ENCODE results near the gene L3MBTL2. TPM values are rescaled to one million over a fixed set of nuclear protein-coding genes. Genes with fewer than 3 reads are reported as not detected.
"Not testable (repeated sequence)": the region's sequence is repeated elsewhere in the genome, so short reads cannot be mapped to it uniquely, and the experiment has no call there.

The L3MBTL2 gene
- total and polyA plus RNA-seq, 11 donors: 7.3 to 25.7 (median 14.6) TPM

GRCh38 chr22:41252365-41252764, 47.3 kb downstream of the L3MBTL2 start:
- H3K4me3 ChIP-seq: no peak overlapping the region
- H3K36me3 ChIP-seq: peaks cover 0 to 100% (median 83%) of the 10 kb centered on the region in 9 donors
- TF ChIP-seq POLR2A (IDR thresholded peaks at IDR 0.05): no peak
- TF ChIP-seq CTCF (IDR thresholded peaks at IDR 0.05): no peak
- peaks cover 0 to 16% (median 0%) of the 10 kb centered on the region in 12 donors for H3K4me1 ChIP-seq
- H3K27me3 ChIP-seq: no peaks in the 10 kb centered on the region
- no peak for DNase-seq
- intact Hi-C loops (cut with DNase I): no loop called here
- WGBS, 4 donors: 87 to 94% (median 93%) methylated on average over 8 of the region's 8 CpGs
- no peak overlapping the region for H3K27ac ChIP-seq
- ATAC-seq: no peak
- no peaks in the 10 kb centered on the region for H3K9me3 ChIP-seq

- WGBS, 4 donors: 89 to 92% (median 91%) methylated on average over 7 of the region's 7 CpGs
Observed at GRCh38 chr22:41254230-41254629, 49.1 kb downstream of the L3MBTL2 start.

GRCh38 chr22:41256254-41257253, 51.4 kb downstream of the L3MBTL2 start:
- Histone ChIP-seq H3K9me3 (no peaks in the 10 kb centered on the region), H3K36me3 (peaks cover 0 to 100% (median 77%) of the 10 kb centered on the region in 9 donors), H3K4me1 (peaks cover 0 to 14% (median 4%) of the 10 kb centered on the region in 12 donors), H3K27ac (peak overlapping the region in 1 of 12 donors; percentile 10), H3K27me3 (no peaks in the 10 kb centered on the region), H3K4me3 (no peak overlapping the region)
- ATAC-seq (no peak), DNase-seq (no peak)
- intact Hi-C loops (cut with DNase I): no loop called here
- TF ChIP-seq CTCF (IDR thresholded peaks at IDR 0.05): no peak
- no peak for TF ChIP-seq POLR2A (IDR thresholded peaks at IDR 0.05)
- 75 to 78% (median 77%) methylated on average over 15 to 20 of the region's 20 CpGs for WGBS, 4 donors

More at GRCh38 chr22:41254230-41254629, 49.1 kb downstream of the L3MBTL2 start:
- Histone ChIP-seq H3K27me3 (no peaks in the 10 kb centered on the region), H3K36me3 (peaks cover 0 to 100% (median 81%) of the 10 kb centered on the region in 9 donors), H3K9me3 (no peaks in the 10 kb centered on the region), H3K27ac (no peak overlapping the region), H3K4me3 (no peak overlapping the region), H3K4me1 (peaks cover 0 to 11% (median 0%) of the 10 kb centered on the region in 12 donors)
- DNase-seq (no peak), ATAC-seq (no peak)
- intact Hi-C loops (cut with DNase I): no loop called here
- no peak for TF ChIP-seq POLR2A (IDR thresholded peaks at IDR 0.05)
- no peak for TF ChIP-seq CTCF (IDR thresholded peaks at IDR 0.05)

- Histone ChIP-seq H3K4me3 (no peak overlapping the region), H3K4me1 (peaks cover 0 to 21% (median 7%) of the 10 kb centered on the region in 12 donors), H3K9me3 (no peaks in the 10 kb centered on the region), H3K36me3 (peaks cover 0 to 100% (median 75%) of the 10 kb centered on the region in 9 donors), H3K27ac (peak overlapping the region in 1 of 12 donors; percentile 10), H3K27me3 (no peaks in the 10 kb centered on the region)
- no peak for TF ChIP-seq POLR2A (IDR thresholded peaks at IDR 0.05)
- no peak for TF ChIP-seq CTCF (IDR thresholded peaks at IDR 0.05)
- WGBS, 4 donors: 79 to 87% (median 85%) methylated on average over 6 to 11 of the region's 11 CpGs
- intact Hi-C loops (cut with DNase I): no loop called here
- no peak for ATAC-seq
- no peak for DNase-seq
Observed at GRCh38 chr22:41257696-41258095, 52.6 kb downstream of the L3MBTL2 start.

- Histone ChIP-seq H3K27ac (peak overlapping the region in 8 of 12 donors; percentile 1 to 93 (median 82)), H3K4me1 (peaks cover 0 to 21% (median 7%) of the 10 kb centered on the region in 12 donors), H3K36me3 (peaks cover 4 to 100% (median 75%) of the 10 kb centered on the region in 9 donors)
- not testable (repeated sequence) for H3K4me3 ChIP-seq, H3K27me3 ChIP-seq, H3K9me3 ChIP-seq, DNase-seq, ATAC-seq
- WGBS, 4 donors: 95 to 99% (median 96%) methylated on average over 4 of the region's 4 CpGs
- intact Hi-C loops (cut with DNase I): loop anchor here in 3 of 10 donors (1.0 to 10.0 kb wide), 3 partner anchors 12 to 85 kb away; no protein-coding TSS in a partner anchor
Observed at GRCh38 chr22:41259756-41260155, 54.6 kb downstream of the L3MBTL2 start.
